ENCODE data around the gene CUL1.

The CUL1 gene

DNA sequence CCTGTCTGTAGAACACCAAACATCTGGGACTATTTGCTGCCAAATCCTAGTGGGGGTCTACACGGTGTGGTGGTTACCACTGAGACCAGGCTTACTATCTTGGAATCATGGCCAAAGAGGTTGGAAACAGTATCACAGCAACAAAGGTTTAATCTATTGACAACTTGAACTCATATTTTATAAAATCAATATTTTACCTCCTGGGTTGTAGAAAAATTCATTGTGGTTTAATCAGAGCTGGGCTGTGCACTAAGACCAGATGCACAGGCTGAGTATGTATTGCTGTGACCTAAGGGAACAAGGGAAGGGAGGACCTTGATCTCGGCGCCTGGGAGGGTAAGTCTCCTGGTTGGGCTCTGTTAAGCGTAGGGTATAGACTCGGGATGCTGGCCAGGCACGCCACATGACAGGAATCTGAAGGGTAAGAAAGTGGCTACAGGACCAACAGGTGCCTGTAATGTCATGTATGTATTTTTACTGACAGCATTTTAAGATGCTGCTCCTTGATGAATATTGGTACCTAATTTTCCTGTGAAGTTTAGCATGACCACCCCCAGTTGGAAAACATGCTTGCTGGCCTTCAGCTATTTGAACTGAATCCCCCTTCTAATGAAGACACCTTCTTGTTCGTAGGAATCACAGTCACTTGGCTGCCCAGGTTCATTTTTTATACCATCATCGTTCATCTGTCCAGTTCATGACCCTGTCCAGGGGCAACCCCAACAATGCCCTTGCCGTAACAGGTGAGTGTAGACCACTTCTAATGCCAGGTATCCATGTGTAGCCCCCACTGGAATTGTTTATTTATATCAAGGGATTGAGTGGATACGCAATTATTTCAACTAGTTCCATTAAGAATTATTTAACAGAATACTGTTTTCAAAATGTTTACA lies 105.9 kb downstream of the CUL1 start:
- DNase-seq (ENCODE audit: low read depth): no peak

DNA sequence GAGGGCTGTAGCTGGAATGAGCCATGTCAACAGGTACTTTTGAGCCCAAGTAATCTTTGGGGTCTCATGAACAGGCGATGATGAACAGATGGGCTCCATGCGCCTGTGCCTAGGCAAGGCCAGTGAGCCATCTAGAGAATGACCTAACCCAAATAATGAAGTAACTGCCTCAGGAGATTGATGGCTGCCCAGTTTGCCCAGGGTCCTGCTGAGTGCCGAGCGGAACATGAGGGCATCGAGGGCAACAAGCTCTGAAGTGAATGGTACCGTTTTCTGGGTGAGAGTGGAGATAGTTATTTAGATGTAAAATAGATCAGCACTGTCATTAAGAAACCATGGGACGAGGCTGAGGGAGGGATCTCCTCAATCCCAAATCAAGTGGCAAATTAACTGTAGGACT lies 107.5 kb downstream of the CUL1 start:
- no peak for DNase-seq (ENCODE audit: low read depth)

DNA sequence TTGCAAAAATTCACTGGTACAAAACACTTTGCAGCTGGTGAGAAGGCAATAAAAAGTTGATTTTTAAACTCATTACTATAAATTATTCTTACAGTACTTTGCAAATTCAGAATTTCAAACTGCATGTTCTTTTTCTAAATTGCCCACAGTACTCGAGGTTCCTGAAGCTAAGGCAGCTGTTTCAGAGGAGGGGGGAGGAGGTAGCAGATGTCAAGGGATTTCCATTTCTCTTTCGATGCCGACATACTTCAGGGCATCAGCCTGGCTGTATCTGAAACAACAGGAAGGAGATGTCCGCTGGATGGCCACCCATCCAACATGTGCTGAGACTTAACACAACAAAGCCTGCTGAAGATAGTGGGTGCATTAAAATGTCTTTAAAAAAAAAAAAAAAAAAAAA lies 108.7 kb downstream of the CUL1 start:
- no peak for DNase-seq (ENCODE audit: low read depth)

DNA sequence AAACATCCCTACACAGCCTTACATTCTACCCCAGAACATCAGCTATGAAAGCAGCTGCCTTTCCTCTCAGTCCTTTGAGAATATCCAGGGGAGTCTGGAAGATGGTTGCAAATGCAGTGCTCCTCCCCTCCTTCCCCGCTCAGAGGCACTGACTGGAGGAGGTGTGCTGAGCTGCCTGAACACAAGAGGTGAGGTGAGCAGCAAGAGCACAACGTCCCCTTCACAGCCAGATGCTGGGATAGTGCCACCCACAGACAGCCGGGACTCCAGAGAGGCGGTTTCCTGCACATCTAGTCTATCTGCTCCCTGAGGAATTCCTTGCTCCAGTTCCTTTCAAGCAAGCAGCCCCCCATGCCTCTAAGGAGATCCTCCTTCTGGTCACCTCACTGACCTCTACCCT lies 111.2 kb downstream of the CUL1 start:
- no peak for DNase-seq (ENCODE audit: low read depth)

DNA sequence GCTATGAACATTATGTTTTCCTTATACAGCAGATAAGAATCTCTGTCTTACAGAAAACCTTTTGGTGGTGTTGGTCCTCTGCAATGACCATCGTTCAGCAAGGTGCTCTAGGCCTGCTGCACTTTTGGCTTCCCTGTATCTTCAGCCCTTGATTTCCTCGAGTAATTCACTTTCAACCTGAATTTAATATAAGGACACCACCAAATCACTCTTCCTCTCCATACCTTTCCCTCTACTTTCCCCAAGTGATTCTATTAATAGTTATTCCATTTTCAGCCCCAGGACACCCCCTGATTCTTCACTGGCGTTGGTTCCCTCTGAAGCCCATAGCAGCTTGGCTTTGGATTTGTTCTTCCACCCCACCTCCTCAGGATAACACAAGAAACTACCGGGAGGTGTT lies 113.2 kb downstream of the CUL1 start:
- no peak for DNase-seq (ENCODE audit: low read depth)

GRCh38 chr7:148813890-148814289 lies 115.2 kb downstream of the CUL1 start:
- DNase-seq (ENCODE audit: low read depth): no peak

DNA sequence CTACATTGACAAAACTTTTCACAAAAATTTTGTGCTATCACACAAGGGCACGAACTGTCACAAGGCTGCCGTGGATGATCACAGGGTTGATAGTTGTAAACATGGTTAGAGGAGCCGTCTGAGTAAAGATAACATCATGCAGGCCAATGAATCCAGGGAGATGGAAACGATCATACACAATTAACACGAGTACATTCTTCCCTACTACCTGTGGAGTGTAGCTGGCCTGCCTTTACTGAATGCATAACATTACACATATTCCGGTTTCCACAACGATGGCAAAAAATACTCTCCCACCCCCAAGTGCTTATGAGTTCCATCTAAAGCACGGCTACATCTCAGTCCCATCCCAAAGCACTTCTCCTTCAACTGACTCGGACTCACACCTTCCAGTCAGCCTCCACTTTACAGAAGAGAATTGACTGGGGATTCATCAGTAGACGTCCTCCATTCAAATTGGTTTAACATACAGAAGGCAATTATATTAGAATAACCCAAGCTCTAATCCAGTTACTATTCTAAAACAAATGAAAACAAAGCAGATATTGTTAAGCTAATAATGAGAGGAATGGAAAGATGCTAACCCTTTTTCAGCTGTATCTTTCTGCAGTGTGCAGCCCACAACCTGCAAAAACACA lies 116.3 kb downstream of the CUL1 start:
- no peak for DNase-seq (ENCODE audit: low read depth)

DNA sequence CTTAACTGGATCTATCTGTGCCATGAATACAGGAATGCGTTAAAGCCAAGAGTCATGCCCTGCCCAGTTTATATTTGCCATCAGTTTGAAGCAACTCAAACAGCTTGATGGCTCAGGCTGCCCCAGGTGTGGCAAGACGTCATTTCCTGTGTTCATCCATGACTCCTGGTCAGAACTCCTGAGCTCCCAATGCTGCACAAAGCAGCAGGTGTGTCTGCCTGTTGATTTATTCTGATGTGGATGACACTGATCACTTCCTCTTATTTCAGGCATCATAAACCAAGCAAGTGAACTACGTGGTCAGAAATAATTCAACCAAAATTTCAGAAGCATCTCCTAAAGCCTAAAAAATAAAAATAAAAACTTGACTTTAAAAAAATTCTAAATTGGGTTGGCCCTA lies 116.9 kb downstream of the CUL1 start:
- no peak for DNase-seq (ENCODE audit: low read depth)

GRCh38 chr7:148819697-148820360 lies 121.1 kb downstream of the CUL1 start:
- DNase-seq (ENCODE audit: low read depth): no peak

GRCh38 chr7:148821422-148821821 lies 122.7 kb downstream of the CUL1 start:
- DNase-seq (ENCODE audit: low read depth): no peak

GRCh38 chr7:148824864-148825263 lies 126.2 kb downstream of the CUL1 start:
- DNase-seq (ENCODE audit: low read depth): no peak

DNA sequence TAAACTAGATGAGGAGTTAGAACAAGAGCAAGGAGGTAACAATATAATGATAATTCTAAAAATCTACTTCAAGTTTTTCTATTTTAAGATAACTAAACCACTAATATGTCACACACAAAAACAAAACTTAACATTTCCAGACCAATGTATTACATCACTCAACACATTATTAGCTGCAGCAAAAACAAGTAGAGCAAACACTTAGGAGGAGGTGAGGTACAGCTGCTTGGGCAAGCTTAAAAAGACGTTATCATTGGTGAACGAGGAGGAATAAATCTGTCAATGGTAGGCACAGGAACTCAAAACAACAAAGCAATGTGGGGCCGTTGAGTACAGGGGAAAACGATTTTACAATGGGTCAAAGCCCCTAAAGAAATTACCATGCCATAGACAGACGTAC lies 126.6 kb downstream of the CUL1 start:
- no peak for DNase-seq (ENCODE audit: low read depth)

DNA sequence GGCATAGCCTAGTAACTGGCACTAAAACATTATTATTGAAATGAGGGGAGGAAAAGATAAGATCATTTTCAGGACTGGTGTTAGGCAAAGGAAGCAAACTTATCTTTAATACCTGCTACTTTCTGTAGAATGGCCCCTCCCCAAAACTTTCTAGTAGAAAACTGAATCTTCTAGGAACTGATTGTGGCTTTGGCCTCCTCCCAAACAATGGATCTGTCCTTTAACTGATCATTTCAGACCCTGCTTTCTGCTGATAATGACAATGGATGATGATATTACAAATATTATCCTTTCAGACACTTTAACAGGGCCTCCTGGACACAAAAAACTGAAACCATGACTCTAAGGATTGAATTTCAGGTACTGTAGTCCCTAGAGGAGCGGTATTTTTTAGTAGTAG lies 130.3 kb downstream of the CUL1 start:
- DNase-seq (ENCODE audit: low read depth): no peak

DNA sequence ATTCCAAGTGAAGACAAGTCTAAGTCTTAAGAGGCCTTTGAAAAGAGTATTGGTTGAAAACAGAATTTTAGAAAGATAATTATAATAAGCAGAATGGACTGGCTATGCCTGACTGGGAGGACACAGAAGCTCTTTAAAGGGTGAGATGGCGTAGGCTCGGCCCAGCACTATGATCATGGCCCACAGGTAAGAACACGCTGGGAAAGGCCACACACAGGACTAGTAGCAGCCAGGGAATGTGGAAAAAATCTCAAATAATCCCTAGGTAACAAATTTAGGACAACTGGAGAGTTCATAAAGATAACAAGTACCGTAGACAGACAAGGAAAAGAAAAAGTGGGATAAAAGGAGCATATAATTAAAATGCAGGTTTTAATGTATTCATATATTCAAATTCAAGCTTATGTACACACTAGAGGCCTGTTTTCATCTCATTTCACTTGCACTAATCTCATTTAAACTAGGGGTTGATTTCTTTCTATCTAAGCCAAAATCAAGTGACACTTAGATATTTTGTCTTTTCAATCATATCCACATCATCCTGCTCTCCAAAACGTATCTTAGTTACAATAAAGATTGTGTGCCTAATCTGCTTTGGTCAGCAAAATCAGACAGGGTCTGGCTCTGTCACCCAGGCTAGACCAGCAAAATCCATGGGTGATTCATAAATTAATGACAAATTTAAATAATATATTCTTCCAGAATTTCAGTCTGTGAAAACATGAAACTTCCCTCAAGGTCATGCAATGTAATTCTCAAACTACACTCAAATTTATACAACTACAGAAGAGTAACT lies 132.4 kb downstream of the CUL1 start:
- no peak for DNase-seq (ENCODE audit: low read depth)

DNA sequence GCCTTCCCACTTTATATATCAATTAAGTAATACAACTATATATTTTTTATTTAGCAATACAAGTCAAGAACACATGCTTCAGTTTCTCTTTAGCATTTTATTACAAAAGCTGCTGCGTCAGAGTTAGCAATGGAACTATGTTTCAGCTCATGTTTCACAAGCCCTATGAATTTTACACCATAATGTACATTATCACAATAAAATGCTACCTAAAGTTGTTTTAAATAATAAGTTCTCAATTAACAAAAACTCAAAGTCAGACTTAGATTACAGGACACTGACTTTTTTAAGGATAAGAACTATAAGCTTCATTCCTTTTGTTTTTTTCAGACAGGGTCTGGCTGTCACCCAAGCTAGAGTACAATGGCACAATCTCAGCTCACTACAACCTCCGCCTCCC lies 133.1 kb downstream of the CUL1 start:
- DNase-seq (ENCODE audit: low read depth): no peak

DNA sequence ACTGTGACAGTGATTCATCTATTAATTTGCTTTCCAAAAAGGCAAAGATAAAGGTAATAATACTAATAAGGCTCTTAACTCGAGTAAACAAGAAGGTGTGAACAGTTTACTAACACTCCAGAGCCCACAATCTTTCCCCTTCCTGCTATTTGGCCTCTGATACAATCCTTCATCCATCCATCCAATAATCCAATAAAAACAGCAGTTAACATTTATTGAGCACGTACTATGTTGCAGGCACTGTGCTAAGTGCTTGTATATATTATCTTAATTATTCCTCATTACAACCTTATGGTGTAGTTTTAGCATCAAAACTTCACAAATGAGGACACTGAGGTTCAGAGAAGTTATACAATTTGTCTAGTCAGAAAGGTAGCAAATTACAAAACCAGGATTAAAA lies 135.9 kb downstream of the CUL1 start:
- DNase-seq (ENCODE audit: low read depth): no peak

DNA sequence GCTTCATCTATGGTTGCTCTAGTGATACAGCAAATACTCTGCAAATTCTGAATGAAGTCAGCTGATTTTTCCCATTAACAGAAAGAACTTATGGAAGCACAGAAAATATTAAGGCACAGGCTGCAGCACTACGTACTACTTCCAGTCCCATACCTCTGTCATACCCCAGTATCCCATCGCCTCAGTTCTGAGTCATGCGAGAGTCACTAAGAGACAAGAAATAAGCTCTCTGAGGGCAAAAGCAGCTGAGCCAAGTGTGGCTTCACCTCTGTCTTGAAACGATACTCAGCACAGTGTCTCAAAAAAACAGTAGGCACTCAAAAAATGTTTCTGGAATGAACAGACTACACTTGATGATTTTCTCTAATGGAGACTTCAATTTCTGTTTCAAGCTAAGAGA lies 137.2 kb downstream of the CUL1 start:
- no peak for DNase-seq (ENCODE audit: low read depth)

DNA sequence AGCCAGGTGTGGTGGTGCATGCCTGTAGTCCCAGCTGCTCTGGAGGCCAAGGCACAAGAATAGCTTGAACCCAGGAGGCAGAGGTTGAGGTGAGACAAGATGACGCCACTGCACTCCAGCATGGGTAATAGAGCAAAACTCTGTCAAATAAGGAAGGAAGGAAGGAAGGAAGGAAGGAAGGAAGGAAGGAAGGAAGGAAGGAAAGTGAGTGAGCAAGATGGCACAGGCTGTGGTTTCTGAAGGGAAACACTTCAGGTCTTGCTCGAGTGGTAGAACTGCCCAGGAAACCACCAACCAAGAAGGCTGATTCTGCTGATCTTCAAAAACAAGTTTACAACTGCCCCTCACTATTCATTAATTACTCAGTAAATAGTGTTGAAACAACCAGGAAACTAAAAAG lies 140.2 kb downstream of the CUL1 start:
- DNase-seq (ENCODE audit: low read depth): no peak

GRCh38 chr7:148847815-148848734 lies 149.4 kb downstream of the CUL1 start:
- DNase-seq (ENCODE audit: low read depth): no peak

DNA sequence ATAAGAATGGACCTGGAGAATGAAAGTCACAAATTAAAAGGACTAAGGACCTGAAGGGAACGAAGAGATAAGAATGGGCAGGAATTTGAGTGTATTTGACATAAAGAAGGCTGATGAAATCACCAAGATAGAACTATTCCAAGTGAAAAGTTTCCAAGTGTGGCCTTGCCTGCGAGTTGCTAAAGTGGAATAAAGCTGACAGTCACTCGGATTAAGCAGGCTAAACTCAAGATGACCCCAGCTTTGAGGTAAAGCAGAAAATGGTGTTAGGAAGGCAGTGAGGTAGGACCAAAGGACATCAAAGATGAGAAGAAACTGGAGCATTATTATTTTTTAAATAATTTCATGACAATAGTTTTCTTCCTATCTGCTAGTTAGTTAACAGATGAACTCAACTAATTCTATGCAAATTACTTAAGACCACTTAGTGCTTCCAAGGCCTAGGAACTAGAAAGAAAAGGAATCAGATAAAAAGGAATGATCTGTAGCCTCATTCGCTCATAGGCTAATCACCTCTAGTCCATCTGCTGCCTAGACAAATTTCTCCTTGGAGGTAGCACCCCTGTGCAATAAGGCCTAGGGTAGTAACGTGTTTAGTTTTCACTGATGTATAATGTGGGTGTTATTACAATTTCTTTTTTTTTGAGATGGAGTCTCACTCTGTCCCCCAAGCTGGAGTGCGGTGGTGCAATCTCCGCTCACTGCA lies 150.8 kb downstream of the CUL1 start:
- DNase-seq (ENCODE audit: low read depth): no peak

DNA sequence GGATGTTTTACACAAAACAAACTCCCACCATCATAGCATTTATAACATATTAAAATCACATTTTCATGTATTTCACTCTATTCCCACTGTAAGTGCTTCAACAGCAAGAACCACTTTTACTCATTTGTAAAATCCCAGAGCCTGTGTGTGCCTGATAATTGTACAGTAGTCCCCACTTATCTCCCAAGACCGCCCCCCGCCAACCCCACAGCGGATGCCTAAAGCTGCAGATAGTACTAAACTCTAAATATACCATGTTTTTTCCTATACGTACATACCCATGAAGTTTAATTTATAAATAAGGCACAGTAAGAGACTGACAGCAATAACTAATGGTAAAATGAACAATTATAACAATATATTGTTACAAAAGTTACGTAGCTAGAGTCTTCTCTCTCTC lies 151.9 kb downstream of the CUL1 start:
- DNase-seq (ENCODE audit: low read depth): no peak
